KOPT-K1 (cell line): ENCODE measurements around the gene KRT14.
"Not testable (repeated sequence)": the region's sequence is repeated elsewhere in the genome, so short reads cannot be mapped to it uniquely, and the experiment has no call there.

Experiments used
- H3K27ac ChIP-seq: fragments of 200-600 bp; sonication (generic); 2 replicates; pipeline ENCODE4 v1.5.1; 2016; ENCODE audit warnings: antibody characterized with exemption, mild to moderate bottlenecking, low read depth, low read length; ENCODE audit not compliant: poor library complexity, severe bottlenecking
- H3K36me3 ChIP-seq: fragments of 200-600 bp; sonication (generic); 2 replicates; pipeline ENCODE4 v1.5.1; 2017; ENCODE audit warnings: antibody characterized with exemption, mild to moderate bottlenecking, low read length, moderate library complexity; ENCODE audit not compliant: insufficient read depth
- H3K9me3 ChIP-seq: fragments of 200-600 bp; sonication (generic); 2 replicates; pipeline ENCODE4 v1.5.1; 2017; ENCODE audit warnings: antibody characterized with exemption, low read length, mild to moderate bottlenecking; ENCODE audit not compliant: insufficient read depth, poor library complexity, severe bottlenecking

Gene KRT14

GRCh38 chr17:41586863-41587495, at the start of gene KRT14:
KRT14 (minus strand) TSS chr17:41586895; CDS start chr17:41586834, 61 bp downstream.
- no peak within 1 kb of the TSS for H3K27ac ChIP-seq
- no peaks in the 10 kb centered on the region for H3K36me3 ChIP-seq
- no peaks in the 10 kb centered on the region for H3K9me3 ChIP-seq

DNA sequence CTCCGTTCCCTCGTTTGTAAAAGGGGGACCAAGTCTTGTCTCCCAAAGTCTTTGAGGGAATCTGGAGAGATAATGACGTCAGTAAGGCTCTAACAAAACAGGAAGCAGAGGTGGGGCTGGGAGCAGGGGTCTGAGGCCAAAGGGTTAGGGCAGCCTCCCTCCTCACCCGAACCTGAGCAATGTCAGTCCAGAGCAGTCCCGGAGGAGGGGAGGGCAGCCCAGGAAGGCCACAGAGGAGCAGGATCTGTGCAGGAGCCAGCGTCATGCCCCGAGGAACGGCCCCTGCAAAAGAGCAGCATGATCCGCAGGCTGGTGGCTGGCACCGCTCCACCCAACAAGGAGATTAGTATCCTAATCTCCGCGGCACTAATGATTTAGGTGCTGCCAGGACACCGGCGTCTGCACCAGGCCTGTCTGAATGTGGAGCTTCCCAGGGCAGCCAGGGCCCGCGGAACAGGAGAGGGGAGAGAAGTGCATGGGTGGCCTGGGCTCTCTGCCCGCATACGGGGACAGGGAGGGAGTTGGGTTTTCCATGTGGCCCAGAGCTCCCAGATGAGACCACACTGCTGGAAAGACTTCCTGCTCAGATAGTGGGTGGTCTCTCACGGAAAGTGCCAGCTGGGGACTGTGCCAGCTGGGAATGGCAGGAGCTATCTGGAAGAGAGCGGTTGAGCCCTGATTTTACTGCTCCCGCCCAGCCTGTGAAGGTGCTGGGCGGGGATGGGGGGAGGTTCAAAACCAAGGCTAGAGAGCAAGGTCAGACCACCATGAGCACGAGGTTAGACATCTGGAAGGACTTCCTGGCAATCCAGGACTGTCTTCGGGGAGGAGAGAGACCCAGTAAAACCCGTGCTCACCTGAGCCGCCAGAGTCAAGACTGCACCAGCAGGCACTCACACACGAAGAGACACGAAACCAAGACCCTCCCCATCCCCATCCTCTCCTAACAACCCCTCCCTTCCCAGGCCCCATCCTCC, 48.7 kb upstream of the KRT14 start:
- H3K9me3 ChIP-seq, result no peaks in the 10 kb centered on the region
- no peak overlapping the region for H3K27ac ChIP-seq

GRCh38 chr17:41634639-41635038, 47.9 kb upstream of the KRT14 start:
- no peaks in the 10 kb centered on the region for H3K36me3 ChIP-seq
- no peaks in the 10 kb centered on the region for H3K9me3 ChIP-seq
- H3K27ac ChIP-seq, result no peak overlapping the region

More for the DNA sequence above, 48.7 kb upstream of the KRT14 start:
- no peaks in the 10 kb centered on the region for H3K36me3 ChIP-seq

- Histone ChIP-seq H3K27ac (no peak overlapping the region), H3K9me3 (no peaks in the 10 kb centered on the region), H3K36me3 (no peaks in the 10 kb centered on the region)
These were observed 47.0 kb upstream of the KRT14 start for GRCh38 chr17:41633556-41634199.

DNA sequence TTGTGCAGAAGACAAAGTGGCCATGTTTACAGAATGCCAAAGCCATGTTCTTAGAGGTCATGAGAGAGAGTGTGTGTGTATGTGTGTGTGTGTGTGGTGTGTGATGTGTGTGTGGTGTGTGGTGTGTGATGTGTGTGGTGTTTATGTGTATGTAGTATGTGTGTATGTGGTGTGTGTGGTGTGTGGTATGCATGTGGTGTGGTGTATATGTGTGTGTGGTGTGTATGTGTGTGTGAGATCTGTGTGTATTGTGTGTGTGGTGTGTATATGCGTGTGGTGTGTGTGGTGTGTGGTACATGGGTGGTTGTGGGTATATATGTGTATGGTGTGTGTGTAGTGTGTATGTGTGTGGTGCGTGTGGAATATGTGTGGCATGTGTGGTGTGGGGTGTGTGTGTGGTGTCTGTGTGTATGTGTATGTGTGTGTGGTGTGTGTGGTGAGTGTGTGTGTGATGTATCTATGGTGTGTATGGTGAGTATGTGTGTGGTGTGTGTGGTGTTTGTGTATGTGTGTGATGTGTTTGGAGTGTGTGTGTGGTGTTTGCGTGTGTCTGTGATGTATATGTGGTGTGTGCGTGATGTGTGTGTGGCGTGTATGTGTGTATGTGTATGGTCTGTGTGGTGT, 45.9 kb upstream of the KRT14 start:
- no peak overlapping the region for H3K27ac ChIP-seq
- no peaks in the 10 kb centered on the region for H3K36me3 ChIP-seq
- H3K9me3 ChIP-seq, result no peaks in the 10 kb centered on the region

- no peaks in the 10 kb centered on the region for H3K9me3 ChIP-seq
- H3K36me3 ChIP-seq, result no peaks in the 10 kb centered on the region
- H3K27ac ChIP-seq, result no peak overlapping the region
These were observed 45.2 kb upstream of the KRT14 start for GRCh38 chr17:41631898-41632285.

GRCh38 chr17:41631025-41631897, 44.6 kb upstream of the KRT14 start:
- Histone ChIP-seq H3K36me3 (no peaks in the 10 kb centered on the region), H3K9me3 (no peaks in the 10 kb centered on the region), H3K27ac (no peak overlapping the region)

- no peaks in the 10 kb centered on the region for H3K36me3 ChIP-seq
- H3K27ac ChIP-seq, result no peak overlapping the region
- no peaks in the 10 kb centered on the region for H3K9me3 ChIP-seq
These were observed 43.4 kb upstream of the KRT14 start for GRCh38 chr17:41629826-41630670.

DNA sequence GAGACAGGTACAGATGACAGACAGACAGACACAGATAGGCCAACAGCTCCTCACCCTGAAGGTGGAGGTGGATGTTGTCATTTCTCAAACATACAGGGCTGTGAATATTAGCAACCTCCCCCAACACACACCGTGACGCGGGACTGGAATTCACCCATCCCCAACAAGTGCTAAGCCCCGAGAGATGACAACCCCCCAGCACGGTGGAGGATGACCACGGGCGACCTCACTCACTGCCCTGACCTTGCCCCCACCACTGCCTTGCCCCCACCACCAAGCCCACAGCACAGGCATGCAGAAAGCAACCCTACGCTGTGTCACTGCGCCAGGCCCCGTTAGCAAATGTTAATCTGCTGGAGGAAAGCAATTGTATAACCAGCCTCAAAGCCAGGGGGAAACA, 42.6 kb upstream of the KRT14 start:
- Histone ChIP-seq H3K36me3 (no peaks in the 10 kb centered on the region), H3K27ac (no peak overlapping the region)

DNA sequence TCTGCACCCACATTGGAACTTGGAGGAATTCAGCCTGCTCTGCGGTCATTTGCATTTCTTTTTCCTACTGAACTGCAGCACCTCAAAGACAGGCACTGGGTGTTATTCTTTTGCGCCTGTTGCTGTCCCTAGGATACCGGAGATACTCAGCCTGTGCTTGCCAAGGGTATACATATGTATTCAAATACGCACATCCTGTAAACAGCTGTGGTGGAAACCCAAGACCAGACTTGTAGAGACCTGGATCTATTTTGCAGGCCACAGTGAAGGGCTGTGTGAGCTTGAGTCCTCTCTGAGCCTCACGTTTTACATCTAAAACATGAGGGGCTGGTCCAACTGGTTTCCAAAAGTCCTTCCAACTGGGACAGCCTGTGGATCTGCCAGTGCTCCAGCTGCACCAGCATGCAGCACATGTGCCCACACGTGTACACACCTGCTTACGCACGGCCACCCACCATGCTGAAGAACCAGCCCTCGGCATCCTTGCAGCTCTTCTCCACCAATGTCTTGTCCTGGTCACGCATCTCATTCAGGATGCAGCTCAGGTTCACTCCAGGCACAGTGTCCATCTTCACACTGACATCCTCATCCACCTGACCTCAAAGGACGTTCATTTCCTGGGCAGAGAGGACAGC, 42.0 kb upstream of the KRT14 start:
- not testable (repeated sequence) for H3K36me3 ChIP-seq, H3K9me3 ChIP-seq, H3K27ac ChIP-seq

More for the DNA sequence above, 42.6 kb upstream of the KRT14 start:
- no peaks in the 10 kb centered on the region for H3K9me3 ChIP-seq

- H3K27ac ChIP-seq, H3K36me3 ChIP-seq, H3K9me3 ChIP-seq: not testable (repeated sequence)
These were observed 41.3 kb upstream of the KRT14 start for GRCh38 chr17:41628073-41628370.

DNA sequence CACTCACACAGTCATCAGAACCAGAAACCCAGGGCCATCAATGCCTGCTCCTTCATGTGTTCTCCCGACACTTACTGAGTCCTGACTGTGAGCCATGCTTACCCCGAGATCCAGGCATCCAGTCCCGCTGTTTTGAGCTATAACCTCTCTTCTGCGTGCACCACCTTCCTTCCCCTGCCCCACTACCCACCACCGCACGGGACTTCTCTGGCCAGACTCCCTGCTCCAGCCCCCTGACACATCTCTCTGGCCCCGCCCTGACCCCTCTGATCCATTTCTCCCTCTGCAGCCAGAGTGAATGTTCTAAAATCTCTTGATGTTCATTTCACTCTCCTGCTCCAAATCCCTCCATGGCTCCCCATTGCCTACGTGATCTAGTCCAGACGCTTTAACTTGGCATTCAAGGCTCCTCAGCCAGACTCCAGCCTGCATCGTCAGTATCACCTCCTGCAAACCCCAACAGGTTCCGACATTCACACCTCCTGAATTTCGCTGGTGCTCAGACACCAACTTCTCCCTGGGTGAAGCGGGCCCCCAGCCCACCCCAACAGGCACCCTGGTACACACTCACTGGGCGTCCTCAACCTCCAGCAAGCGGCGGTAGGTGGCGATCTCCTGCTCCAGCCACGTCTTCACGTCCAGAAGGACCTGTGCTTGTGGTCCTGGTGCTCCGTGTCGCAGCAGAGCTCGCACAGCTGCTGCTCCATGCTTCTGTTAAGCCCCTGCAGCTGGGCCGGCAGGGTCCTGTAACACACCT, 40.8 kb upstream of the KRT14 start:
- Histone ChIP-seq H3K9me3 (no peaks in the 10 kb centered on the region), H3K27ac (no peak overlapping the region), H3K36me3 (no peaks in the 10 kb centered on the region)

DNA sequence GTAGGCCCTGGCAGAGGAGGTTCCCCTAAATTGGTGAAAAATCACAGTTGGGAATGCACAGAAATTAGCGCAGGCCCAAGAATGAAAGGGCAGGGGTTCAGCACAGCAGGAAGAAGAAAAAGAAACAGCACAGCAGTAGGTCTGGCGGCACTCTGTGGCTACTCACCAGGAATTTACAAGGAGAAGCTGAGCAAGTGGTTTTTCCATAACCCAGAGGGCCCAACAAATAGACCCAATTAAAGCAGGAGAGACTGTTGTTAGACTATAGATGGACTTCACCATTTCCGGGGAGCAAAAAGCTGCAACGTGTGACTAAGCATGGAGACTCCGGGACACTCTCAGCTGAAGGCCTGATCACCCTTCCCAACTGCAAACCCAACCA, 40.2 kb upstream of the KRT14 start:
- H3K27ac ChIP-seq, H3K9me3 ChIP-seq, H3K36me3 ChIP-seq: not testable (repeated sequence)
